Hepatocyte (in vitro differentiated cells): Measurements from ENCODE around the gene CSPG5.

ENCODE experiments used
- EZH2phosphoT487 ChIP-seq: fragments of 200-600 bp; sonication (generic); IDR thresholded peaks from one replicate; pipeline ENCODE4 v1.6.1; 2018; ENCODE audit warnings: antibody characterized with exemption, mild to moderate bottlenecking, low read depth, moderate library complexity; ENCODE audit not compliant: unreplicated experiment, severe bottlenecking
- TF ChIP-seq, protein P1 (sequence below): fragments of 200-600 bp; sonication (generic); IDR thresholded peaks from 2 replicates; pipeline ENCODE4 v1.5.1; 2016; ENCODE audit warnings: antibody characterized with exemption, mild to moderate bottlenecking; ENCODE audit not compliant: poor library complexity

DNA sequence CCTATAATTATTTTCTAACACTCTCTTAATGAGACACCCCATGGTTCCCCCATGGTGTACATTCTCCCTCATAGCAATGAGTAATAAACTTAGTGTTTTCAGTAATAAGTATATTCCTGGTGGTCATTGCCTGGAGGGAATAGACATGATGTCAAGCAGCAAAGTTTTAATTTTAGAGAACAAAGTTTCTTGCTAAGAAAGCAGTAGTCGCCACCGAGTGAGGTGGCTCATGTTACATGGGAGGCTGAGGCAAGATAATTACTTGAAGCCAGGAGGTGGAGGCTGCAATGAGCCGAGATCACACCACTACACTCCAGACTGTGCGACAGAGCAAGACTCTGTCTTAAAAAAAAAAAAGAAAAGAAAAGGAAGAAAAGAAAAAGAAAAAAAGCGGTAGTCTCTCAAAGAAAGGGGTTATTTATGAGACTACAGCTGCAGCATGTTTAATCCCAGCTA is 62.8 kb downstream of the CSPG5 start:
- TF ChIP-seq, protein P1, sequence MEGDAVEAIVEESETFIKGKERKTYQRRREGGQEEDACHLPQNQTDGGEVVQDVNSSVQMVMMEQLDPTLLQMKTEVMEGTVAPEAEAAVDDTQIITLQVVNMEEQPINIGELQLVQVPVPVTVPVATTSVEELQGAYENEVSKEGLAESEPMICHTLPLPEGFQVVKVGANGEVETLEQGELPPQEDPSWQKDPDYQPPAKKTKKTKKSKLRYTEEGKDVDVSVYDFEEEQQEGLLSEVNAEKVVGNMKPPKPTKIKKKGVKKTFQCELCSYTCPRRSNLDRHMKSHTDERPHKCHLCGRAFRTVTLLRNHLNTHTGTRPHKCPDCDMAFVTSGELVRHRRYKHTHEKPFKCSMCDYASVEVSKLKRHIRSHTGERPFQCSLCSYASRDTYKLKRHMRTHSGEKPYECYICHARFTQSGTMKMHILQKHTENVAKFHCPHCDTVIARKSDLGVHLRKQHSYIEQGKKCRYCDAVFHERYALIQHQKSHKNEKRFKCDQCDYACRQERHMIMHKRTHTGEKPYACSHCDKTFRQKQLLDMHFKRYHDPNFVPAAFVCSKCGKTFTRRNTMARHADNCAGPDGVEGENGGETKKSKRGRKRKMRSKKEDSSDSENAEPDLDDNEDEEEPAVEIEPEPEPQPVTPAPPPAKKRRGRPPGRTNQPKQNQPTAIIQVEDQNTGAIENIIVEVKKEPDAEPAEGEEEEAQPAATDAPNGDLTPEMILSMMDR = no peak
- no peak for TF ChIP-seq EZH2phosphoT487
